GM23338 (cell line): ENCODE results near the gene COX8A. TPM values are rescaled to one million over a fixed set of nuclear protein-coding genes. Genes with fewer than 3 reads are reported as not detected.

Source experiments
- ATAC-seq: fragments of 200-7000 bp; cut with Tn5 transposase; 3 replicates; pipeline ENCODE4 v1.9.1; 2020
- DNase-seq: peaks from one replicate; pipeline ENCODE4 v3.0.0-alpha.2; 2015; ENCODE audit warnings: low spot score
- H2AFZ ChIP-seq: fragments of 200-600 bp; sonication (generic); 2 replicates; pipeline ENCODE4 v1.8.0; 2016; ENCODE audit warnings: antibody characterized with exemption, mild to moderate bottlenecking, moderate library complexity
- H3F3A ChIP-seq: fragments of 200-600 bp; sonication (generic); replicated peaks from 2 replicates; pipeline ENCODE4 v1.8.0; 2017; ENCODE audit warnings: antibody characterized with exemption, mixed run types, low read depth
- H3K27ac ChIP-seq: fragments of 200-600 bp; sonication (generic); 2 replicates; pipeline ENCODE4 v1.6.1; 2016; ENCODE audit warnings: low read depth
- H3K27me3 ChIP-seq: fragments of 200-600 bp; sonication (generic); 2 replicates; pipeline ENCODE4 v1.8.0; 2016; ENCODE audit warnings: mild to moderate bottlenecking, mixed run types, moderate library complexity; ENCODE audit not compliant: insufficient read depth
- H3K36me3 ChIP-seq: fragments of 200-600 bp; sonication (generic); 2 replicates; pipeline ENCODE4 v1.8.0; 2016; ENCODE audit warnings: mild to moderate bottlenecking; ENCODE audit not compliant: insufficient read depth
- H3K4me1 ChIP-seq: fragments of 200-600 bp; sonication (generic); 2 replicates; pipeline ENCODE4 v1.8.0; 2016; ENCODE audit warnings: mild to moderate bottlenecking, moderate library complexity; ENCODE audit not compliant: insufficient read depth
- H3K4me2 ChIP-seq: fragments of 200-600 bp; sonication (generic); 2 replicates; pipeline ENCODE4 v1.7.1; 2017; ENCODE audit warnings: mixed run types
- H3K4me3 ChIP-seq: fragments of 200-600 bp; sonication (generic); 2 replicates; pipeline ENCODE4 v1.6.1; 2016; ENCODE audit warnings: mixed run types
- H3K79me2 ChIP-seq: fragments of 200-600 bp; sonication (generic); replicated peaks from 2 replicates; pipeline ENCODE4 v1.8.0; 2017; ENCODE audit warnings: mild to moderate bottlenecking; ENCODE audit not compliant: insufficient read depth
- H3K9me2 ChIP-seq: fragments of 200-600 bp; sonication (generic); 2 replicates; pipeline ENCODE4 v1.8.0; 2017; ENCODE audit not compliant: insufficient read depth
- H4K20me1 ChIP-seq: fragments of 200-600 bp; sonication (generic); replicated peaks from 2 replicates; pipeline ENCODE4 v1.8.0; 2017; ENCODE audit warnings: mild to moderate bottlenecking; ENCODE audit not compliant: insufficient read depth
- H3K27ac Mint-ChIP-seq: 2 replicates; pipeline ENCODE4 v1.8.0; 2020; ENCODE audit warnings: inconsistent platforms, mild to moderate bottlenecking, moderate library complexity, mixed read lengths
- H3K27me3 Mint-ChIP-seq: 3 replicates; pipeline ENCODE4 v1.8.0; 2022; ENCODE audit warnings: low read depth, mild to moderate bottlenecking, moderate library complexity, mixed read lengths, inconsistent platforms; ENCODE audit not compliant: insufficient read depth, poor library complexity
- H3K36me3 Mint-ChIP-seq: 3 replicates; pipeline ENCODE4 v1.8.0; 2021; ENCODE audit warnings: low read depth, mild to moderate bottlenecking, inconsistent platforms, moderate library complexity, mixed read lengths
- H3K4me1 Mint-ChIP-seq: 3 replicates; pipeline ENCODE4 v1.8.0; 2020; ENCODE audit warnings: mild to moderate bottlenecking, inconsistent platforms, mixed read lengths
- H3K4me3 Mint-ChIP-seq: 3 replicates; pipeline ENCODE4 v1.8.0; 2021; ENCODE audit warnings: moderate library complexity, mild to moderate bottlenecking, inconsistent platforms, mixed read lengths
- H3K9me3 Mint-ChIP-seq: 3 replicates; pipeline ENCODE4 v1.8.0; 2020; ENCODE audit warnings: moderate library complexity, mild to moderate bottlenecking, inconsistent platforms, mixed read lengths
- CREB1 ChIP-seq: fragments of 250-450 bp; sonication (Bioruptor Pico); IDR thresholded peaks from 2 replicates; pipeline ENCODE4 v1.5.0; 2020; ENCODE audit warnings: low read depth, mild to moderate bottlenecking, moderate library complexity
- EZH2 ChIP-seq: fragments of 200-600 bp; sonication (generic); IDR thresholded peaks from one replicate; pipeline ENCODE4 v1.8.0; 2017; ENCODE audit warnings: antibody characterized with exemption, mild to moderate bottlenecking, low read depth; ENCODE audit not compliant: unreplicated experiment
- EZH2phosphoT487 ChIP-seq: fragments of 200-600 bp; sonication (generic); IDR thresholded peaks from one replicate; pipeline ENCODE4 v1.8.1; 2018; ENCODE audit warnings: antibody characterized with exemption; ENCODE audit not compliant: unreplicated experiment
- JUNB ChIP-seq: IDR thresholded peaks from one replicate; pipeline ENCODE4 v1.6.1; 2016; ENCODE audit warnings: antibody characterized with exemption; ENCODE audit not compliant: unreplicated experiment
- NANOG ChIP-seq: IDR thresholded peaks from 2 replicates; pipeline ENCODE4 v1.6.1; 2016; ENCODE audit warnings: antibody characterized with exemption, borderline replicate concordance
- POLR2AphosphoS5 ChIP-seq: IDR thresholded peaks from 2 replicates; pipeline ENCODE4 v1.6.1; 2016; ENCODE audit warnings: antibody characterized with exemption, low read depth
- ZNF114 ChIP-seq: fragments of 250-450 bp; sonication (Bioruptor Pico); IDR thresholded peaks from 2 replicates; pipeline ENCODE4 v1.5.0; 2020; ENCODE audit warnings: mild to moderate bottlenecking, moderate library complexity
- ZNF331 ChIP-seq: fragments of 250-450 bp; sonication (Bioruptor Pico); IDR thresholded peaks from 2 replicates; pipeline ENCODE4 v1.5.0; 2020; ENCODE audit warnings: low read depth, mild to moderate bottlenecking, moderate library complexity
- long read RNA-seq: library from polyadenylated mRNA; unstranded; transcript quantifications from one replicate; pipeline ENCODE4 v2.0.0, GENCODE V29; 2020; ENCODE audit not compliant: unreplicated experiment
- polyA plus RNA-seq: library from polyadenylated mRNA; unstranded; fragments of >200 nt; fragmentation: Nextera tagmentation; extraction: Ambion mirVana; gene quantifications from 2 replicates; pipeline ENCODE4 v1.2.1, GENCODE V29; 2016
- total RNA-seq: library from RNA; depleted of rRNA; stranded (reverse); fragments of >200 nt; shearing (Covaris generic); gene quantifications from 2 replicates; pipeline ENCODE4 v1.2.3, GENCODE V29; 2014; rRNA removed
- TF ChIP-seq, protein P1 (sequence below): IDR thresholded peaks from one replicate; pipeline ENCODE4 v1.6.1; 2018; ENCODE audit warnings: antibody characterized with exemption; ENCODE audit not compliant: unreplicated experiment
- TF ChIP-seq, protein P2 (sequence below): IDR thresholded peaks from 2 replicates; pipeline ENCODE4 v1.6.1; 2016; ENCODE audit warnings: antibody characterized with exemption
- TF ChIP-seq, protein P3 (sequence below), 2 experiments: fragments of 200-600 bp in 1 of 2; sonication (generic) in 1 of 2; conservative IDR thresholded peaks; 2 replicates each; pipeline versions ENCODE4 v1.5.1 to v1.6.1; 2016 to 2017; ENCODE audit warnings: antibody characterized with exemption in 2 of 2, low read depth in 2 of 2, mild to moderate bottlenecking in 2 of 2, moderate library complexity in 1 of 2
- TF ChIP-seq, protein P4 (sequence below): fragments of 250-450 bp; sonication (Bioruptor Pico); IDR thresholded peaks from 2 replicates; pipeline ENCODE4 v1.5.0; 2020; ENCODE audit warnings: mild to moderate bottlenecking, moderate library complexity

COX8A gene, protein sequence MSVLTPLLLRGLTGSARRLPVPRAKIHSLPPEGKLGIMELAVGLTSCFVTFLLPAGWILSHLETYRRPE
- total RNA-seq (385 and 427 TPM in 2 replicates), polyA plus RNA-seq (483 and 516 TPM in 2 replicates)
- long read RNA-seq, transcript COX8A-201 (2 exons, 507 nt) = major isoform, 246 of 247 reads
- long read RNA-seq, partial matches to known transcripts = 1 of 247 reads
- long read RNA-seq, other reads (novel, unspliced or antisense) = 0 of 247 reads

DNA sequence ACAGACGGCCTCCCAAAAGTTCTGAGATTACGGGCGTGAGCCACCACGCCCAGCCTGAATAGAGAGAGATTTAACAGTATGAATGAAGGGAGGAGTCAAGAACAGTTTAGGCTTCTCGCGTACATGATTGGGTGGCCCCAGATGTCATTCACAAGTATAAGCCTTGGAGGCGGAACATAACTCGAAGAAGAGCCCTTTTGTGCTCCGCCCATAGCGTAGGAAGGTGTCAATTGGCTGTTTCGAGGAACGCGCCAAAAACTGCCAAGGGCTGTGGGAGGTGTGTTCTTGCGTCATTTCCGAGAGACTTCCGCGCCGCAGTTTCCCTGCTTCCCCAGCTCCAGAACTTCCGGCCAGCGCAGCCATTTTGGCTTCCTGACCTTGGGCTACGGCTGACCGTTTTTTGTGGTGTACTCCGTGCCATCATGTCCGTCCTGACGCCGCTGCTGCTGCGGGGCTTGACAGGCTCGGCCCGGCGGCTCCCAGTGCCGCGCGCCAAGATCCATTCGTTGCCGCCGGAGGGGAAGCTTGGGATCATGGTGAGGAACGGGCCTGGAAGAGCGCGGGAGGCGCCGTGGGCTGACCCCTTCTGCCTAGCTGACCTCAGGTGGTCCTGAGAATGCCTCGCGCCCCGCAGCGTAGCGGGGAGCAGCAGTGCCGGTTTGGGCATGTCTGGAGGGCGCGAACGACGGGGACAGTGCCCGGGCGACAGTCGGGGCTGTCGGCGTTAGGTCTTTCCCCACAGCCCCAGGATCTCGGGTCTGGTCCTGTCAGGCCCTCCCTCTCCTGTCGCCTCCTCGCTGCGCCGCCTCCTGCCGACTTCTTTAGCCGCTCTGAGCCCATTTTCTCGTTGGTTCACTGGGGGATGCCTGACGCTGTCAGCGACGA, at the start of gene COX8A:
Gene COX8A, plus strand, starts transcription at position 362 of the 885 bp plus-strand sequence. Its CDS starts 61 bp downstream, at position 423.
- Histone ChIP-seq H3K79me2 (peaks cover 37% of the 10 kb centered on the region), H3F3A (peaks cover 22% of the 10 kb centered on the region; the same call in 1 of the 2 replicates), H3K27ac (peak within 1 kb of the TSS; percentile 82), H2AFZ (no peak within 1 kb of the TSS; the same call in 1 of the 2 replicates), H3K4me1 (peaks cover 33% of the 10 kb centered on the region), H3K36me3 (no peaks in the 10 kb centered on the region), H3K4me2 (peak within 1 kb of the TSS; percentile 66), H3K9me2 (no peaks in the 10 kb centered on the region; the same call in 1 of the 2 replicates), H3K4me3 (peak within 1 kb of the TSS; percentile 66), H4K20me1 (no peaks in the 10 kb centered on the region; the same call in 1 of the 2 replicates), H3K27me3 (peaks cover 32% of the 10 kb centered on the region)
- Mint-ChIP-seq H3K27me3 (peaks cover 47% of the 10 kb centered on the region), H3K9me3 (peaks cover 10% of the 10 kb centered on the region), H3K4me1 (peaks cover 26% of the 10 kb centered on the region), H3K27ac (peak within 1 kb of the TSS; percentile 100), H3K36me3 (peaks cover 21% of the 10 kb centered on the region), H3K4me3 (peak within 1 kb of the TSS; percentile 100)
- ATAC-seq = peak; percentile 92
- peak; percentile 100 for DNase-seq
- TF ChIP-seq EZH2 = no peak
- TF ChIP-seq ZNF331 (CRISPR knock-in tag) = no peak
- TF ChIP-seq, protein P1, sequence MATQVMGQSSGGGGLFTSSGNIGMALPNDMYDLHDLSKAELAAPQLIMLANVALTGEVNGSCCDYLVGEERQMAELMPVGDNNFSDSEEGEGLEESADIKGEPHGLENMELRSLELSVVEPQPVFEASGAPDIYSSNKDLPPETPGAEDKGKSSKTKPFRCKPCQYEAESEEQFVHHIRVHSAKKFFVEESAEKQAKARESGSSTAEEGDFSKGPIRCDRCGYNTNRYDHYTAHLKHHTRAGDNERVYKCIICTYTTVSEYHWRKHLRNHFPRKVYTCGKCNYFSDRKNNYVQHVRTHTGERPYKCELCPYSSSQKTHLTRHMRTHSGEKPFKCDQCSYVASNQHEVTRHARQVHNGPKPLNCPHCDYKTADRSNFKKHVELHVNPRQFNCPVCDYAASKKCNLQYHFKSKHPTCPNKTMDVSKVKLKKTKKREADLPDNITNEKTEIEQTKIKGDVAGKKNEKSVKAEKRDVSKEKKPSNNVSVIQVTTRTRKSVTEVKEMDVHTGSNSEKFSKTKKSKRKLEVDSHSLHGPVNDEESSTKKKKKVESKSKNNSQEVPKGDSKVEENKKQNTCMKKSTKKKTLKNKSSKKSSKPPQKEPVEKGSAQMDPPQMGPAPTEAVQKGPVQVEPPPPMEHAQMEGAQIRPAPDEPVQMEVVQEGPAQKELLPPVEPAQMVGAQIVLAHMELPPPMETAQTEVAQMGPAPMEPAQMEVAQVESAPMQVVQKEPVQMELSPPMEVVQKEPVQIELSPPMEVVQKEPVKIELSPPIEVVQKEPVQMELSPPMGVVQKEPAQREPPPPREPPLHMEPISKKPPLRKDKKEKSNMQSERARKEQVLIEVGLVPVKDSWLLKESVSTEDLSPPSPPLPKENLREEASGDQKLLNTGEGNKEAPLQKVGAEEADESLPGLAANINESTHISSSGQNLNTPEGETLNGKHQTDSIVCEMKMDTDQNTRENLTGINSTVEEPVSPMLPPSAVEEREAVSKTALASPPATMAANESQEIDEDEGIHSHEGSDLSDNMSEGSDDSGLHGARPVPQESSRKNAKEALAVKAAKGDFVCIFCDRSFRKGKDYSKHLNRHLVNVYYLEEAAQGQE = no peak
- TF ChIP-seq POLR2AphosphoS5 = peak; percentile 89
- peak; percentile 93 for TF ChIP-seq CREB1
- no peak for TF ChIP-seq NANOG
- TF ChIP-seq, protein P2, sequence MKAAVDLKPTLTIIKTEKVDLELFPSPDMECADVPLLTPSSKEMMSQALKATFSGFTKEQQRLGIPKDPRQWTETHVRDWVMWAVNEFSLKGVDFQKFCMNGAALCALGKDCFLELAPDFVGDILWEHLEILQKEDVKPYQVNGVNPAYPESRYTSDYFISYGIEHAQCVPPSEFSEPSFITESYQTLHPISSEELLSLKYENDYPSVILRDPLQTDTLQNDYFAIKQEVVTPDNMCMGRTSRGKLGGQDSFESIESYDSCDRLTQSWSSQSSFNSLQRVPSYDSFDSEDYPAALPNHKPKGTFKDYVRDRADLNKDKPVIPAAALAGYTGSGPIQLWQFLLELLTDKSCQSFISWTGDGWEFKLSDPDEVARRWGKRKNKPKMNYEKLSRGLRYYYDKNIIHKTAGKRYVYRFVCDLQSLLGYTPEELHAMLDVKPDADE = peak; percentile 64; the same call in 1 of the 2 replicates
- TF ChIP-seq, protein P3, sequence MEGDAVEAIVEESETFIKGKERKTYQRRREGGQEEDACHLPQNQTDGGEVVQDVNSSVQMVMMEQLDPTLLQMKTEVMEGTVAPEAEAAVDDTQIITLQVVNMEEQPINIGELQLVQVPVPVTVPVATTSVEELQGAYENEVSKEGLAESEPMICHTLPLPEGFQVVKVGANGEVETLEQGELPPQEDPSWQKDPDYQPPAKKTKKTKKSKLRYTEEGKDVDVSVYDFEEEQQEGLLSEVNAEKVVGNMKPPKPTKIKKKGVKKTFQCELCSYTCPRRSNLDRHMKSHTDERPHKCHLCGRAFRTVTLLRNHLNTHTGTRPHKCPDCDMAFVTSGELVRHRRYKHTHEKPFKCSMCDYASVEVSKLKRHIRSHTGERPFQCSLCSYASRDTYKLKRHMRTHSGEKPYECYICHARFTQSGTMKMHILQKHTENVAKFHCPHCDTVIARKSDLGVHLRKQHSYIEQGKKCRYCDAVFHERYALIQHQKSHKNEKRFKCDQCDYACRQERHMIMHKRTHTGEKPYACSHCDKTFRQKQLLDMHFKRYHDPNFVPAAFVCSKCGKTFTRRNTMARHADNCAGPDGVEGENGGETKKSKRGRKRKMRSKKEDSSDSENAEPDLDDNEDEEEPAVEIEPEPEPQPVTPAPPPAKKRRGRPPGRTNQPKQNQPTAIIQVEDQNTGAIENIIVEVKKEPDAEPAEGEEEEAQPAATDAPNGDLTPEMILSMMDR (conservative IDR thresholded peaks at IDR 0.05; ENCODE audit: low read depth in 2 of 2) = peak in 1 of 2 experiments; percentile 14; a peak in 1 of 4 replicates
- TF ChIP-seq, protein P4, sequence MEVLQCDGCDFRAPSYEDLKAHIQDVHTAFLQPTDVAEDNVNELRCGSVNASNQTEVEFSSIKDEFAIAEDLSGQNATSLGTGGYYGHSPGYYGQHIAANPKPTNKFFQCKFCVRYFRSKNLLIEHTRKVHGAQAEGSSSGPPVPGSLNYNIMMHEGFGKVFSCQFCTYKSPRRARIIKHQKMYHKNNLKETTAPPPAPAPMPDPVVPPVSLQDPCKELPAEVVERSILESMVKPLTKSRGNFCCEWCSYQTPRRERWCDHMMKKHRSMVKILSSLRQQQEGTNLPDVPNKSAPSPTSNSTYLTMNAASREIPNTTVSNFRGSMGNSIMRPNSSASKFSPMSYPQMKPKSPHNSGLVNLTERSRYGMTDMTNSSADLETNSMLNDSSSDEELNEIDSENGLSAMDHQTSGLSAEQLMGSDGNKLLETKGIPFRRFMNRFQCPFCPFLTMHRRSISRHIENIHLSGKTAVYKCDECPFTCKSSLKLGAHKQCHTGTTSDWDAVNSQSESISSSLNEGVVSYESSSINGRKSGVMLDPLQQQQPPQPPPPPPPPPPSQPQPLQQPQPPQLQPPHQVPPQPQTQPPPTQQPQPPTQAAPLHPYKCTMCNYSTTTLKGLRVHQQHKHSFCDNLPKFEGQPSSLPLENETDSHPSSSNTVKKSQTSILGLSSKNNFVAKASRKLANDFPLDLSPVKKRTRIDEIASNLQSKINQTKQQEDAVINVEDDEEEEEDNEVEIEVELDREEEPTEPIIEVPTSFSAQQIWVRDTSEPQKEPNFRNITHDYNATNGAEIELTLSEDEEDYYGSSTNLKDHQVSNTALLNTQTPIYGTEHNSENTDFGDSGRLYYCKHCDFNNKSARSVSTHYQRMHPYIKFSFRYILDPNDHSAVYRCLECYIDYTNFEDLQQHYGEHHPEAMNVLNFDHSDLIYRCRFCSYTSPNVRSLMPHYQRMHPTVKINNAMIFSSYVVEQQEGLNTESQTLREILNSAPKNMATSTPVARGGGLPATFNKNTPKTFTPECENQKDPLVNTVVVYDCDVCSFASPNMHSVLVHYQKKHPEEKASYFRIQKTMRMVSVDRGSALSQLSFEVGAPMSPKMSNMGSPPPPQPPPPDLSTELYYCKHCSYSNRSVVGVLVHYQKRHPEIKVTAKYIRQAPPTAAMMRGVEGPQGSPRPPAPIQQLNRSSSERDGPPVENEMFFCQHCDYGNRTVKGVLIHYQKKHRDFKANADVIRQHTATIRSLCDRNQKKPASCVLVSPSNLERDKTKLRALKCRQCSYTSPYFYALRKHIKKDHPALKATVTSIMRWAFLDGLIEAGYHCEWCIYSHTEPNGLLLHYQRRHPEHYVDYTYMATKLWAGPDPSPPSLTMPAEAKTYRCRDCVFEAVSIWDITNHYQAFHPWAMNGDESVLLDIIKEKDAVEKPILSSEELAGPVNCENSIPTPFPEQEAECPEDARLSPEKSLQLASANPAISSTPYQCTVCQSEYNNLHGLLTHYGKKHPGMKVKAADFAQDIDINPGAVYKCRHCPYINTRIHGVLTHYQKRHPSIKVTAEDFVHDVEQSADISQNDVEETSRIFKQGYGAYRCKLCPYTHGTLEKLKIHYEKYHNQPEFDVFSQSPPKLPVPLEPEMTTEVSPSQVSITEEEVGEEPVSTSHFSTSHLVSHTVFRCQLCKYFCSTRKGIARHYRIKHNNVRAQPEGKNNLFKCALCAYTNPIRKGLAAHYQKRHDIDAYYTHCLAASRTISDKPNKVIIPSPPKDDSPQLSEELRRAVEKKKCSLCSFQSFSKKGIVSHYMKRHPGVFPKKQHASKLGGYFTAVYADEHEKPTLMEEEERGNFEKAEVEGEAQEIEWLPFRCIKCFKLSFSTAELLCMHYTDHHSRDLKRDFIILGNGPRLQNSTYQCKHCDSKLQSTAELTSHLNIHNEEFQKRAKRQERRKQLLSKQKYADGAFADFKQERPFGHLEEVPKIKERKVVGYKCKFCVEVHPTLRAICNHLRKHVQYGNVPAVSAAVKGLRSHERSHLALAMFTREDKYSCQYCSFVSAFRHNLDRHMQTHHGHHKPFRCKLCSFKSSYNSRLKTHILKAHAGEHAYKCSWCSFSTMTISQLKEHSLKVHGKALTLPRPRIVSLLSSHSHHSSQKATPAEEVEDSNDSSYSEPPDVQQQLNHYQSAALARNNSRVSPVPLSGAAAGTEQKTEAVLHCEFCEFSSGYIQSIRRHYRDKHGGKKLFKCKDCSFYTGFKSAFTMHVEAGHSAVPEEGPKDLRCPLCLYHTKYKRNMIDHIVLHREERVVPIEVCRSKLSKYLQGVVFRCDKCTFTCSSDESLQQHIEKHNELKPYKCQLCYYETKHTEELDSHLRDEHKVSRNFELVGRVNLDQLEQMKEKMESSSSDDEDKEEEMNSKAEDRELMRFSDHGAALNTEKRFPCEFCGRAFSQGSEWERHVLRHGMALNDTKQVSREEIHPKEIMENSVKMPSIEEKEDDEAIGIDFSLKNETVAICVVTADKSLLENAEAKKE (CRISPR knock-in tag) = no peak
- no peak for TF ChIP-seq JUNB
- no peak for TF ChIP-seq ZNF114 (CRISPR knock-in tag)
- TF ChIP-seq EZH2phosphoT487 = no peak
